Colonic mucosa (tissue), 4 donors: Measurements from ENCODE around the gene STAB1. TPM values are rescaled to one million over a fixed set of nuclear protein-coding genes. Genes with fewer than 3 reads are reported as not detected.

Experiments used
- DNase-seq: peaks from one replicate; pipeline ENCODE4 v3.0.0-alpha.2; 2020
- H3K27ac ChIP-seq: fragments of 200-600 bp; one replicate; pipeline ENCODE4 v1.8.0; 2021
- H3K27me3 ChIP-seq: fragments of 200-600 bp; one replicate; pipeline ENCODE4 v1.8.0; 2021
- H3K36me3 ChIP-seq: fragments of 200-600 bp; one replicate; pipeline ENCODE4 v1.8.0; 2021
- H3K4me1 ChIP-seq: fragments of 200-600 bp; one replicate; pipeline ENCODE4 v1.8.0; 2021; ENCODE audit warnings: mild to moderate bottlenecking
- H3K4me3 ChIP-seq: fragments of 200-600 bp; one replicate; pipeline ENCODE4 v1.8.0; 2021
- H3K9ac ChIP-seq, 2 donors: one replicate each; pipeline ENCODE4 v1.7.0; 2013; ENCODE audit warnings: control low read depth in 2 of 2, low read depth in 2 of 2, low read length in 2 of 2
- H3K9me3 ChIP-seq: fragments of 200-600 bp; one replicate; pipeline ENCODE4 v1.8.0; 2021
- CTCF ChIP-seq: fragments of 200-600 bp; IDR thresholded peaks from one replicate; pipeline ENCODE4 v1.8.0; 2022; ENCODE audit warnings: antibody characterized with exemption, mild to moderate bottlenecking
- intact Hi-C: fragments of 100-400 bp; cut with DNase I; formaldehyde crosslinking; loops from one replicate; pipeline ENCODE4 v1.14.1; 2022
- total RNA-seq, 2 donors: library from RNA; stranded (reverse); fragmentation: NEBNext Ultra II Directional in 1 of 2; extraction: Animal tissue kit (Norgen Biotek cat#: 25700) in 1 of 2; gene quantifications; one replicate each; pipeline ENCODE4 v1.2.1, GENCODE V29; 2021
- donor health status: healthy.
- donor health status: DM: no; HTN: no; CAD: no.
- donor health status: DM: no; HTN: no; CAD: no.

The STAB1 gene
- total RNA-seq, 2 donors from 2014 or later = 41.1 to 46.5 TPM

- H3K36me3 ChIP-seq = no peaks in the 10 kb centered on the region
- no peaks in the 10 kb centered on the region for H3K9me3 ChIP-seq
- TF ChIP-seq CTCF = no peak
- no peak overlapping the region for H3K27ac ChIP-seq
- no peak for DNase-seq
- H3K4me1 ChIP-seq = no peaks in the 10 kb centered on the region
- H3K4me3 ChIP-seq = no peak overlapping the region
- no peaks in the 10 kb centered on the region for H3K27me3 ChIP-seq
- intact Hi-C loops = no loop called here
- H3K9ac ChIP-seq = no peak overlapping the region
These were observed 26.8 kb upstream of the STAB1 start for GRCh38 chr3:52468336-52468735.

GRCh38 chr3:52469001-52469400 is 26.1 kb upstream of the STAB1 start:
- Histone ChIP-seq H3K4me1 (no peaks in the 10 kb centered on the region), H3K9ac (no peak overlapping the region), H3K4me3 (no peak overlapping the region), H3K27ac (no peak overlapping the region), H3K27me3 (no peaks in the 10 kb centered on the region), H3K9me3 (no peaks in the 10 kb centered on the region), H3K36me3 (no peaks in the 10 kb centered on the region)
- TF ChIP-seq CTCF = no peak
- no peak for DNase-seq
- intact Hi-C loops = no loop called here

- Histone ChIP-seq H3K36me3 (no peaks in the 10 kb centered on the region), H3K27me3 (no peaks in the 10 kb centered on the region), H3K9me3 (no peaks in the 10 kb centered on the region), H3K4me1 (no peaks in the 10 kb centered on the region), H3K4me3 (no peak overlapping the region), H3K27ac (no peak overlapping the region), H3K9ac (no peak overlapping the region)
- intact Hi-C loops = no loop called here
- TF ChIP-seq CTCF = no peak
- no peak for DNase-seq
These were observed 24.2 kb upstream of the STAB1 start for GRCh38 chr3:52470920-52471319.

GRCh38 chr3:52471371-52472238 is 23.5 kb upstream of the STAB1 start:
- peak; percentile 52 for DNase-seq
- Histone ChIP-seq H3K27me3 (no peaks in the 10 kb centered on the region), H3K4me1 (no peaks in the 10 kb centered on the region), H3K9me3 (no peaks in the 10 kb centered on the region), H3K9ac (no peak overlapping the region), H3K27ac (no peak overlapping the region), H3K36me3 (peaks cover 5% of the 10 kb centered on the region), H3K4me3 (no peak overlapping the region)
- intact Hi-C loops = no loop called here
- peak; percentile 54 for TF ChIP-seq CTCF

GRCh38 chr3:52472239-52473000 is 22.7 kb upstream of the STAB1 start:
- intact Hi-C loops = no loop called here
- Histone ChIP-seq H3K36me3 (peaks cover 5% of the 10 kb centered on the region), H3K27me3 (no peaks in the 10 kb centered on the region), H3K4me3 (no peak overlapping the region), H3K9ac (no peak overlapping the region), H3K9me3 (no peaks in the 10 kb centered on the region), H3K27ac (no peak overlapping the region), H3K4me1 (no peaks in the 10 kb centered on the region)
- no peak for TF ChIP-seq CTCF
- DNase-seq = no peak
